HG03066 (cell line): ENCODE results near the gene KLHL40.
"Not testable (repeated sequence)": the region's sequence is repeated elsewhere in the genome, so short reads cannot be mapped to it uniquely, and the experiment has no call there.

ENCODE experiments used
- ATAC-seq: cut with Tn5 transposase; IDR thresholded peaks from one replicate; pipeline ENCODE4 v1.9.1; 2021; ENCODE audit warnings: low read depth; ENCODE audit not compliant: unreplicated experiment

KLHL40 gene

DNA sequence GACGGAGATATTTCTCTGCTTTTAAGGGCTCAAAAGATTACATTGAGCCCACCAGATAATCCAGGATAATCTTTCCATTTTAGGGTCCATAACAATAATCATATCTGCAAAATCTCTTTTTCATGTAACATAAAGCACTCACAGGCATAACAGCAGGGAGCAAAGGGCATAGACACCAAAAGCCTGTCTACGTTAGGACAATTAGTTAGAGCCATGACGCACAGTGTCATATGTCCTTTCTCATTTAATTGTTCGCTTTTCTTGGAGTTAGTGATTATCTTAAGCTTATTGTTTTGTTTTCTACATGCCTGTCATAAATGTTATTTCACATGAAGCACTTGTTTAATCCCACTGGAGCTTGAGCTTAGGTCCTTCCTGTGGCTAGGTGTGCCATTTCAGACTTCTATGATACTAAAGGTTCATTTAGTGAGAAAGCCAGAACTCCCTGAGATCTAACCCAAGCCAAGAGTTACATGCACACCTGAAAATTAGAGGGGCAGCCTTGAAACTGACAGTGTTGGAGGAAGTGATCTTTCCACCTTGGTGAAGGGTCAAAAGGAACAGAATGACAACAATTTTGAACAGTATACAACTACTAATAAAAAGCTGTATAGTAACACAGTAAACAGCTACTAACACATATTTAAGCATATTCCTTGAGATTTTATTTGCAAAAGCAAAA lies 29.0 kb downstream of the KLHL40 start:
- ATAC-seq, result no peak

DNA sequence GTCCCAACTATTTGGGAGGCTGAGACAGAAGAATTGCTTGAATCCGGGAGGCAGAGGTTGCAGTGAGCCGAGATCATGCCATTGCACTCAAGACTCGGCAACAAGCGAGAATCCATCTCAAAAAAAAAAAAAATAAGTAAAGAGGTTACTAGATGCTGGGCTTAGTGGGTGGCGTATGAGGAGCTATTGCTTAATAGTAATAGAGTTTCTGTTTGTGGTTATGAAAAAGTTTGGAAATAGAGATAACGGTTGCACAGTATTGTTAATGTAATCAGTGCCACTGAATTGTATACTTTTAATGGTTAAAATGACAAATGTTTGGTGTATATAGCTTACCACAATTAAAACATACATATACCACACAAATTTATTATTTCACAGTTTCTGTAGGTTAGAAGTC lies 32.0 kb downstream of the KLHL40 start:
- no peak for ATAC-seq

DNA sequence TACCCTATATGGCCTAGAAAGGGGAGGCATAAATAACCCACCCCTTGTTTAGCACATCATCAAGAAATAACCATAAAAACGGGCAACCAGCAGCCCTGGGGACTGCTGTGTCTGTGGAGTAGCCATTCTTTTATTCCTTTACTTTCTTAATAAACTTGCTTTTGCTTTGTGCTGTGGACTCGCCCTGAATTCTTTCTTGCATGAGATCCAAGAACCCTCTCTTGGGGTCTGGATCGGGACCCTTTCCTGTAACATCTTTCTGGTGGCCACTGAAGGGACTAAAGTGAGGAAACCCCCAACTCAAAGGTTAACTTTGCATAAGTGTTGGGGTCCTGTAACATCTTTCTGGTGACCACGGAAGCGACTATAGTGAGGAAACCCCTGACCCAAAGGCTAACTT lies 33.0 kb downstream of the KLHL40 start:
- ATAC-seq, result no peak

DNA sequence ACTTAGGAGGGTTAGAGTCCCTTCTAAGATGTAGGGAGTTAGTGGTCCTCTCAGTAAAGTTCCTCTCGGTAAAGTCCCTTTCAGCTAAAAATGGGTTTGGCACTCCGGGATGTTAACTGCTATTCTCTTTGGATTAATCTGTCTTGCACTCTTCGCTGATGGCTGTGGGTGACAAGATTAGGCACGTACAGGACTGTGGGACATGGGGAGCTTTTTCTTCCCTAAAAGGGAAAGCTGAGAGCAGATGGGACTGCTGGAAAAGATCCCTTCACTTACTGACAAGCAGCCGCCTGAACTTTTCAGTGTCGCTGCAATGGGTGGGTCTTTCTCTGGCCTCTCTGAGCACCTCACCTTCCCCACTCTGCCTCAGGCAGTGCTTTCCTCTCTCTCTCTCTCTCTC lies 33.7 kb downstream of the KLHL40 start:
- ATAC-seq, result no peak

DNA sequence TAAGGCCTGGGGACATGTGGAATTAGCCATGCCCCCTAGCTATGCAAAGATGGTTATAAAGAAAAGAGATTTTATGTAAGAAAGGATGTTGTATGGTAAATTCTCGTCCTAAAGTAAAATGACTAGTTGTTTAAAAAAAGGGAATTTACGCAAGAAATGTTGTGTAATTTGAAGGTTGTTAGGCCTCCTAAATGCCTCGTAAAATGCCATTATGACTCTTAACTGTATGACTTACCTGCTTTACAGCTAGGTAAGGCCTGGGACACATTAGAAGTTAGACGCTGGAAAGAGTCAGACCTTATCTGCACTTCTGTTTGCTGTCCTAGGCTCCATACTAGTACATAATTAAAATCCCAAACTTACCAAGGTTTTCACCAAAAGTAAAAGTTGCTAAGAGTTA lies 34.8 kb downstream of the KLHL40 start:
- no peak for ATAC-seq

DNA sequence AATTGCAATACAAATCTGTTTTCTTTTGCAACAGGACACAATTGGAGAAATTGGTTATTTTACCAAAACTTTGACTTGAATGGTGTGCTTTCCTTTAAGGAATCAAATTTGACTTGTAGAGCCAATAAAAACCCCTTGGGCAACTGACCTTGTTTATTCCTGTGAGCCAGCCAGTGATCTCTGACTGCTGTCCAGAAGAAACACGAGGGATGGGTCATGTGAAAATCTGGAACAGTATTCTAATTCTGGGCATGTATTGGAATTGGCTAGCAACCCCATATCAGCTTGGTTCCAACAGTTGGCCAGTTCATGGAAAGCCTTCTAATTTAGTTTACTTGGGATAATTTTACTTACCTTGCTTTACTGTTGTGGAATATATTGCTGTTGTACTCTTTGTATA lies 36.4 kb downstream of the KLHL40 start:
- no peak for ATAC-seq

DNA sequence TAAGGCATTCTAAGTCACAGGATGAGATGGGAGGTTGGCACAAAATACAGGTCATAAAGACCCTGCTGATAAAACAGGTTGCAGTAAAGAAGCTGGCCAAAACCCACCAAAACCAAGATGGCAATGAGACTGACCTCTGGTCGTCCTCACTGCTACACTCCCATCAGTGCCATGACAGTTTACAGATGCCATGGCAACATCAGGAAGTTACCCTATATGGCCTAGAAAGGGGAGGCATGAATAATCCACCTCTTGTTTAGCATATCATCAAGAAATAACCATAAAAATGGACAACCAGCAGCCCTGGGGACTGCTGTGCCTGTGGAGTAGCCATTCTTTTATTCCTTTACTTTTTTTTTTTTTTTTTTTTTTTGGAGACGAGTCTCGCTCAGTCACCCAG lies 37.1 kb downstream of the KLHL40 start:
- ATAC-seq, result not testable (repeated sequence)

DNA sequence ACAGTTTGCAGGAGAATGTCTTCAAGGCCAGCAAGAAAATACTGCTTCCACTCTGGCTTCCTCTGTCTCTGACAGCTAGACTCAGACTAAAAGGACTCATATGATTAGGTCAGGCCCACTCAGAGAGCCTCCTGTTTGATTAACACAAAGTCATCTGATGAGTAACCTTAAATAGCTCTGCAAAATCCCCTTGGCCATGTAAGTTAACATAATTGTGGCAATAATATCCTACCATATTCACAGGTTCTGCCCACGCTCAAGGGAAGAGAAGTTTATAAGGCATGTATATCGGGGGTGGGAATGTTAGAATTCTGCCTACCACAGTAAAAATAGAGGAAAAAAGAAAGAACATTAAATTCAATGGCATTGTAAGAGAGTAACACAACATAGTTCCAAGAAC lies 37.9 kb downstream of the KLHL40 start:
- ATAC-seq, result no peak

DNA sequence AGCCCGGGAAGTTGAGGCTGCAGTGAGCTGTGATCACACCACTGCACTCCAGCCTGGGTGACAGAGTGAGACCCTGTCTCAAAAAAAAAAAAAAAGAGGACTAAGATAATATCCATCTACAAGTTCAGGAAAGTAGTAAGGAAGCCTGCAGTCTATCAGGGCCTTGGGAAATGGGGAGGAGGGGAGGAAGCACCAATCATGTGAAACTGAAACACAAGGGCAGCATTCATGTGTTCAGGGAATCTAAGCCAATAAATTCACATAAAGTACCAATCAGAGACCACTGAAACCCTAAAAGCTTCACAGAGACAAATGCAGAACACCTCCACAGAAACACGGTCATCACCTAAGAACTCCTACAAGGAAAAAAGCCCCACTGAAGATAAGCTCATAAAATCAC lies 40.1 kb downstream of the KLHL40 start:
- ATAC-seq, result no peak

DNA sequence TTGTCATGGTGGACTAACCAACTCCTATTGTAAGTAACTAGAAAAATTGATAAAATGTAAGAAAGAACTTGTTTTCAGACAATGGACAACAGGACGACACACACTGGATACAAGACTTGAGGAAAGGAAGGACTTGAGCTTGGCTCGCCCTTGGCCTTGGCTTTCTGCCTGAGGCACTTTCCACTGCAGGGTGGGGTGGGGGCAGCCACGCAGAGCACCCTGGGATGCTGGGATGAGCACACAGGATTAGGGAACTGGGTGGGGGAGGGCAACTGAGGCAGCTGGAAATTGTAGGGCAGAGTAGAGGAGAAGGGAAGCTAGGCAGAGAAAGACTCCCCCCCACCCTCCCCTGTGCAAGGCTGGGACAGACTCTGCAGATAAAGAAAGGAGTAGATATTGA lies 42.7 kb downstream of the KLHL40 start:
- ATAC-seq, result no peak

DNA sequence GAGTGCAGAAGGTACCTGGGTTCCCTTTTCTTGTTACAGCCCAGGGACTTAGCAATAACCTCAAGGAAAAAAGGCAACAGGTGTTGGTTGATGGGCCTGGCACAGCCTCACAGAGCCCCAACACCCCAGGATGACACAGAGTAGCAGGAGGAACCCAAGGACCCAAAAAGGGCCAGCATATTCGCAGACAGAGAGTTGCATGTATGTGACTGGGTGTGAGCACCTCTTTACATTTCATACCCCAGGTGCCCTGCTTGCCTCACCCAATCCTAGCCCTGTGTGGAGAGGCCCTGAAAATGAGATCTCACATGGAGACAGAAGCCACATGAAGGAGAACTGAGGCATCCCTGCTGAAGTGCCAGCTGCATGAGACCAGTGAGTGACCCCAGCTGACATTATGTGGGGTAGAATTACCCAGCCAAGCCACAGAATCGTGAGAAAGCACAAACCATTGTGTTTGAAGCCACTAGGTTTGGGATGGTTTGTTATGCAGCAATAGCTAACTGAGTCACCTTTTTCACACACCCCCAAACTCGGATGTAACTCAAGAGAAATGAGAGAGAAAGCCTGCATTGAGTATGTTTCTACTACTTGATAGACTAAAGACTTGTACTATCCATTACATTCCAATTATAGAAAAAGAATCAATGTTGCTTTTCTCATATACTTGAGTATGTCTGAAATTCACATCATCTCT lies 43.5 kb downstream of the KLHL40 start:
- no peak for ATAC-seq

DNA sequence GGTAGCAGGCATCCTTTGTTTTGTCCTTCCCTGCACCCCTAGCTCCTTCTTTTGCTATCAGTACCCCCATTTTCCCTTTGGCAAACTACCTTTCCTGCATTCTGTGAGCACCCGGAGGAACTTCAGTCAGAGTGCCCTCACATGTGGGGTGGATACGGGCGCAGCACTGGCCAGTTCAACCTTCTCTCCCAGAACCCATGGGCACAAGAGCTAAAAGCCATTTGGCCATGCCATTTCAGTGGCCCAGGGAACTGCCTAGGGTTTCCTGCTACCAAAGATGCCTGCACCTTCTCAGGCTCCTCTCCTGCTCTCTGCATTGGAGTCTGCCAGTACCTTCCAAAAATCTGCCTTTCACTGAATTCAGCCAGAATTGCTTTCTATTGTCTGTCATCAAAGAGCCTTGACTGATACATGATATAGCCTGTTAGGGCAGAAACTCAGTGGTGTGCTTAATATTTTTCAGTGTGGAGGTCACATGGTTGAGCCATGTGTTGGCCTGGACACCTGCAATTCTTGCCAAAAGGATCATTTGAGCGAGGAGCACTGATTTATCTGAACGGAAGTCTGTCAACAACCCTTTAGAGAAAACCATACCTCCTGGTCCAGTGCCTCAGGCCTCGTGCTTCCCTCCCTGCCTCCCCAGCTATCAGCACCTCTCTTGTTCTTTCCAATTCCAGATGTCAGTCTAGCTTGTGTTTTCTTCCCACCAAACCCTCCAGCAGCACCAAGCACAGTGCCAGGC lies 44.2 kb downstream of the KLHL40 start:
- ATAC-seq, result no peak

DNA sequence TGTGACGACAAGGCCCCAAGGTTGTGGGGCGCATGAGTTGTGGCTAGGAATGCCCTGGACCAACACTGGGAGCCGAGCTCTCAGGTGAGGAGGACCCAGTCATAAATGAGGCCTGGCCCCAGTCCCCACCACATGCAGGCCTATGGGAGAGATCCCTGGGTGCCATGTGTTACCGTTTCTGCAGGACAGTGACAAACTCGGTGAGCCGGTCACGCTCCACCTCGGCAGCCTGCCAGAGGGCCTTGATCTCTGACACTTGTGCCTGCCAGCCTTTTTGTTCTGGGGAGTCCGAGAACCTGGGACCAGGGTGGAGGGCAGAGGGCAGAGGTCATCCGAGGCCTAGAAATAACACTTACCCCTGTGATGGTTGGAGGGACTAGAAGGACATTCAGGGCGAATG lies 45.0 kb downstream of the KLHL40 start:
- no peak for ATAC-seq

DNA sequence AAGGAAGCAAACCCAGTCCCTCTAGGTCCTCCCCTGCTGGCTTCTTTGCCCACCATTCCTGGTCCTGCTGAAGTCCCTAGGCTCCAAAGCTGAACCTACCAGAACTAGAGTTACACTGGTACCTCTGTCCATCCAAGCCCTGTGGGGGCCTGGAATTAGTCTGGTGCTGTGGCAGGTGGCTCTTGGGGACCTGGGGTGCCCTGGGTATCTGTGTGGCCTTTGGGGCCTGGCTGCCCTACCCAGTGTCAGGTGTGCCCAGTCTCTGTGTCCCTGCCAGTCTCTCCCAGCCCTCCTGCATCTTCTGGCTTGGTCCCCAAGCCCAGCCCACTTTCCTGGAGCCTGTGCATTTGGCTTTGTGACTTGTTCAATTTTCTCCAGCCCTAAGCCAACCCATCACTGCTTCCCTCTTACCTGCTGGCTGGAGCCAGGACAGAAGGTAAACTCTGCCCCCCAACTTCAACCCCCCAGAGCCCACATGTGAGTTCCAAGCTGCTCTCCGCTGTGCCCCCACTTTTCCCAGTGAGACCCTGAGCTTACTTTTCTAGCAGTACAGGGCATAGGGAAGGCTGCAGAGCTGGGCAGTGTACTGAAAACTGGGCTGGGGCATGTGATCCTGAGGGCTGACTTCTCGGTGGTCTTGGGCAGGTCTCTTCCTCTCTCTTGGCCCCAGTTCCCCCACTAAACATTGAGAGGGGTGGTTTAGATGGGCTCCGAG lies 45.5 kb downstream of the KLHL40 start:
- no peak for ATAC-seq

DNA sequence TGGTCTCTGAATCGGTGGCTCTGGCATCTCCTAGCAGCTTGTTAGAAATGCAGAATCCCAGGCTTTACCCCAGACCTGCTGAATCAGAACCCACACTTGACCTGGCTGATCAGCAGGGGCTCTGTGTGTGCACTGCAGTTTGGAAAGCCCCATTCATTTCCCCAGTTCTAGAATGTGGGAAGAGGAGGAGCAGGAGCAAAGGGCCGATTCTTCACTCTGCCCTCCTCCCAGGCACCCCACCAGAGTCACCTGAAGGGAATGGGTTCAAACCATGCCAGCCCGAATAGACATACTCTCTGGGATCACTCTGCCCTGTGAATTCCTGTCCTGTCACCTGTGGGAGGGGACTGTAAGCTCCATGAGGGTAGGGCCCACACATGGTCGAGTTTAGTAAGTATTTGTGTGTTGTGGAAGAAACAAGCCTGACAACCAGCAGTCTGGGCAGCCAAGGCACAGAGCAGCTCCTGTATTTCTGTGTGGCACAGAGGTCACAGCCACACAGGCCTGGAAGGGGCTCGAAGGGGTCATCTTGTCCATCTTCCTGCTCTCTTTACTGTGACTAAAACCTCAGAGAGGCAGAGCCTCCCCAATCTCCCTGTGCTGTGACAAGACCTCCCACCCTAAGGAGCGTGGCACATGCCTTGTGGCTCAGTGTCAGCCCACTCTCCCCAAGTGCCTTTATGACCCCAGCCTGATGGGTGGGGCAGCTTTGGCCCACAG lies 46.3 kb downstream of the KLHL40 start:
- ATAC-seq, result no peak

DNA sequence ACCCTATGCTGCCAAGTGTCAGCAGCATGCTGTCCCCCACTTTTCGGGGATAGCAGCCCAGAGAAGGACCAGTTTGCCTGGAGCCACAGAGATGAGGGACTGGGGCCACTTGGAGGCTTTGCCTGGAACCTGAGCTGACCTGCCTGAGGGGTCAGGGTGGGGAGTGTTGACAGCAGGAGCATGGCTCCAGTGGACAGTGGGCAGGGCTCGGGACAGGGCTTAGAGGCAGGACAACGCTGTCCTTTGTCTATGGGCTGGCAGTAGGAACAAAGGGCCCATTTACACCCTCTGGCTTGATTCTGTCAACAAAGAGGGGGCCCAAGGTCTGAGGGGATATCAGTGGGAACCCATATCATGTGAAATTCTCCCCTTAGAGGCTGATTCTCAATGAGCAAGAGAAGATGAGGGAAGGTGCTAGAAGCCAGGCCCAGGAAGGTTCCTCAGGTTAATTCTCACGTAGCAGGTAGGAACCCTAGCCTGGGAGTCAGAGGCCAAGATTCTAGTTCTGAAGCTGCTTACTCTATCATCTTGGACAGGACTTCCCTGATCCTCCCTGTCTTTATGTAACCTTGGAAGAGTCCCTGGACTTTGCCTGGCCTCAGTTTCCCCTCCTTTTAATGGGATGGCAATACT lies 47.0 kb downstream of the KLHL40 start:
- no peak for ATAC-seq

DNA sequence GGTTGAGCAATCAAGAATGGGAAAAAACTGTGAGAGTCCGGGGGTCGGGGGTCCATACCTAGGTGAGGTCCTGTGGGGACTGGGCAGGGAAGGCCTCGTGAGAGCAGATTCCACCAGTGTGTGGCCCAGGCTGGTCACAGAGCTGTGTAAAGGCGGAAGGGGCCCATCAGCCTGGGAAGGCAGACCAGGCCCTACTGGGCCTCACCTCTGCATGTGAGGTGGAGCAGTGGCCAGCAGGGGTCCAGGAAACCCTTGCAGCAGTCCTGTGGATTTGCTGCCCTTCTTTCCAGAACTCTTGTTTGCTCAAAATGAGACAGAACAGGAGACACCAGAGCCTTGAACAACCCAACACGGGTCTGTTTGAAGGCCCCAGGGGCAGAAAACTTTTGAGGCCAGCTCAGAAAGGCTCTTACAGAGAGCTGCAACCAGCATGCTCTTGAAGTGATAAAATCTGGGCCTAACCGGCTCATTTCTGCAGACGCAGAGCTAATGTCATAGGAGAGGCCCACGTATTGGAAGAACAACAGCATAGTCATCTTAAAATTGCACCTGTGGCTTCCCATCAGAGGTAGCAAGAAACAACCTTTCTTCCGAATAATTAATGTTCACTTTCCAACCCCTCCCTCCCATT lies 47.6 kb downstream of the KLHL40 start:
- ATAC-seq, result no peak

DNA sequence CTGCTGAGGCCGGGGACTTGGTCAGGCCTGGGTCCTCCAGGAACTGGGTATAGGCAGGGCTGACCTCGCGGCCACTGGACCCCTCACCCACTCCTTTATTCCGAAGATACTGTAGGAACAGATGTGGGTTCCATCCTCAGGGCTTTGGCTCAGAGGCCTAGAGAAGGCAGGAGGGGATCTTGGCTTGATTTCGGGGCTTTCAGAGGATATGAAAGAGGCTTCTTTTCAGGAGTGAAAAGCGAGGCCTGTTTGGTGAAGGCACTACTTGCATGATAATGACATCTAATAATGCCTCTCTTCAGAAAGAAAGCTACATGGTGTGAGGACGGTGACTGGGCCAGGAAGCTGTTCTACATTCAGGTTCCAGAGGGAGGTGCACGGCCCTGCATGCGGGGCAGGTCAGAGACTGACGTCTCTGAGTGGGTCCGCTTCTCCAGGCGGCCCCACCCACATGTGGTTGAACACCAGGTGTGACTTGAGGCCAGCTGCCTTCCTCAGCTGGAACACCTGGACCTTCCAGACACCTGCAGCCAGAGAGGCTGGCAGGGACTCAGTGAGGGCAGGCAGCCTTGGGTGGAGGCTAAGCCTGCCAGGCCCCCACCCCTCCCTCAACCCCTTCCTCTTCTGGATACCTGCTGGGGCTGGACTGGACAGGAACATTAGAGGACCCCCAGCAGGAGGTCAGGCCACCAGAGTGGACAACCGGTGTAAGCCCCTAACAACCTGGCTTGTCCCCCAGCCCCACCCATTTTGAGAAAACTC lies 48.3 kb downstream of the KLHL40 start:
- ATAC-seq, result no peak
